GM18907 (cell line): ENCODE results near the gene ANK3.
"Not testable (repeated sequence)": the region's sequence is repeated elsewhere in the genome, so short reads cannot be mapped to it uniquely, and the experiment has no call there.

Experiments
- ATAC-seq: cut with Tn5 transposase; IDR thresholded peaks from one replicate; pipeline ENCODE4 v1.9.1; 2021; ENCODE audit warnings: mild to moderate bottlenecking, moderate library complexity; ENCODE audit not compliant: unreplicated experiment

The ANK3 gene

GRCh38 chr10:60043561-60044241 lies 346.0 kb downstream of the ANK3 start:
- no peak for ATAC-seq

- ATAC-seq, result no peak
Observed at GRCh38 chr10:60042914-60043313, 346.8 kb downstream of the ANK3 start.

- ATAC-seq, result no peak
Observed at GRCh38 chr10:60042262-60042661, 347.4 kb downstream of the ANK3 start.

GRCh38 chr10:60041489-60042133 lies 348.1 kb downstream of the ANK3 start:
- ATAC-seq, result no peak

GRCh38 chr10:60040014-60040662 lies 349.5 kb downstream of the ANK3 start:
- no peak for ATAC-seq

GRCh38 chr10:60035984-60036383 lies 353.7 kb downstream of the ANK3 start:
- no peak for ATAC-seq

- ATAC-seq, result not testable (repeated sequence)
Observed at GRCh38 chr10:60035375-60035774, 354.3 kb downstream of the ANK3 start.

GRCh38 chr10:60032723-60033122 lies 357.0 kb downstream of the ANK3 start:
- ATAC-seq, result peak; percentile 59

GRCh38 chr10:60031664-60032063 lies 358.0 kb downstream of the ANK3 start:
- ATAC-seq, result peak; percentile 80

GRCh38 chr10:60031183-60031582 lies 358.5 kb downstream of the ANK3 start:
- ATAC-seq, result no peak

- ATAC-seq, result no peak
Observed at GRCh38 chr10:60029475-60029874, 360.2 kb downstream of the ANK3 start.

GRCh38 chr10:60028081-60028480 lies 361.6 kb downstream of the ANK3 start:
- ATAC-seq, result no peak

- ATAC-seq, result no peak
Observed at GRCh38 chr10:60025279-60025678, 364.4 kb downstream of the ANK3 start.

- no peak for ATAC-seq
Observed at GRCh38 chr10:60024506-60024905, 365.2 kb downstream of the ANK3 start.

- no peak for ATAC-seq
Observed at GRCh38 chr10:60023155-60023877, 366.4 kb downstream of the ANK3 start.

- ATAC-seq, result no peak
Observed at GRCh38 chr10:60021361-60021760, 368.3 kb downstream of the ANK3 start.

- ATAC-seq, result no peak
Observed at GRCh38 chr10:60016794-60017193, 372.9 kb downstream of the ANK3 start.

GRCh38 chr10:60009710-60010383 lies 379.8 kb downstream of the ANK3 start:
- ATAC-seq, result no peak

GRCh38 chr10:60009276-60009675 lies 380.4 kb downstream of the ANK3 start:
- no peak for ATAC-seq

GRCh38 chr10:60008816-60009215 lies 380.9 kb downstream of the ANK3 start:
- no peak for ATAC-seq

GRCh38 chr10:60006062-60006461 lies 383.6 kb downstream of the ANK3 start:
- ATAC-seq, result no peak
